ENCODE data around the gene ST3GAL4. TPM values are rescaled to one million over a fixed set of nuclear protein-coding genes. Genes with fewer than 3 reads are reported as not detected.

Gene ST3GAL4
- total and polyA plus RNA-seq, 2 of the 8 experiments (the other 6 are each of a cell fraction or from before 2014, with no cell fraction given) = 15.6 to 20.0 TPM

- Histone ChIP-seq H3K18ac (ENCODE audit: extremely low read depth, low read length) (no peak overlapping the region), H3K4me1 (replicated peaks in 1 of 4; ENCODE audit: control insufficient read depth in 3 of 4, insufficient read depth in 4 of 4, low read length in 3 of 4) (peaks cover 8 to 22% (median 14%) of the 10 kb centered on the region in 4 experiments; a peak in 6 of 7 replicates), H3K27ac (ENCODE audit: low read depth, low read length) (no peak overlapping the region), H3K14ac (ENCODE audit: insufficient read length) (no peak overlapping the region), H2AK5ac (ENCODE audit: low read depth, low read length) (peak overlapping the region; percentile 95), H4K20me1 (replicated peaks in 1 of 2; ENCODE audit: control insufficient read depth in 1 of 2, insufficient read depth in 2 of 2, low read length in 2 of 2) (peaks cover 0 to 5% of the 10 kb centered on the region in 2 experiments), H3K4ac (replicated peaks; ENCODE audit: insufficient read length, low read depth, low read length) (peak overlapping the region; percentile 49), H3K23me2 (ENCODE audit: low read depth, low read length) (0 out of 2 replicates have a peak, but pooled peaks cover 3% of the 10 kb centered on the region), H2BK20ac (ENCODE audit: low read length) (peak overlapping the region; percentile 38; the same call in 1 of the 2 replicates), H3K36me3 (ENCODE audit: control insufficient read depth in 2 of 4, insufficient read depth in 4 of 4, low read length in 3 of 4) (no peaks in the 10 kb centered on the region), H4K8ac (ENCODE audit: extremely low read depth, insufficient read depth, low read length) (no peak overlapping the region), H3K4me3 (ENCODE audit: extremely low read depth in 1 of 4, insufficient read depth in 2 of 4, low read depth in 3 of 4, low read length in 4 of 4) (no peak overlapping the region), H2AFZ (ENCODE audit: low read length) (no peak overlapping the region), H3K9me3 (ENCODE audit: insufficient read depth in 2 of 2, low read depth in 1 of 2, low read length in 1 of 2) (no peaks in the 10 kb centered on the region), H3K23ac (ENCODE audit: insufficient read length) (no peak overlapping the region), H3K79me1 (ENCODE audit: low read depth, low read length) (peaks cover 2% of the 10 kb centered on the region; the same call in 1 of the 2 replicates), H2BK5ac (ENCODE audit: low read depth, low read length) (peak overlapping the region; percentile 16), H2BK120ac (replicated peaks; ENCODE audit: low read depth, low read length) (no peak overlapping the region), H2BK12ac (ENCODE audit: low read depth, low read length) (peak overlapping the region; percentile 51; the same call in 1 of the 2 replicates), H3K27me3 (replicated peaks in 1 of 4; ENCODE audit: control insufficient read depth in 3 of 4, extremely low read depth in 1 of 4, insufficient read depth in 3 of 4, low read length in 3 of 4) (no peaks in the 10 kb centered on the region), H3K4me2 (ENCODE audit: insufficient read depth in 1 of 2, low read depth in 2 of 2, low read length in 2 of 2) (no peak overlapping the region), H4K5ac (ENCODE audit: insufficient read length, low read depth, low read length) (no peak overlapping the region), H4K91ac (replicated peaks; ENCODE audit: insufficient read length, low read length) (peak overlapping the region; percentile 56), H3K9ac (replicated peaks in 1 of 4; ENCODE audit: extremely low read depth in 1 of 4, low read depth in 3 of 4, low read length in 3 of 4) (no peak overlapping the region), H3K79me2 (ENCODE audit: control insufficient read depth in 1 of 2, insufficient read depth in 2 of 2, low read length in 2 of 2) (no peaks in the 10 kb centered on the region; a peak in 1 of 4 replicates), H3K56ac (replicated peaks; ENCODE audit: insufficient read length, low read depth, low read length) (no peak overlapping the region), H2BK15ac (ENCODE audit: low read length) (peak overlapping the region; percentile 77)
- FAIRE-seq (no peak), DNase-seq (ENCODE audit: low read depth in 1 of 2, low spot score in 2 of 2) (no peak)
- TF ChIP-seq KDM1A (IDR thresholded peaks at IDR 0.05; ENCODE audit: borderline replicate concordance, low read length) = no peak
- TF ChIP-seq RFX5 (IDR thresholded peaks at IDR 0.05; ENCODE audit: borderline replicate concordance, low read depth, low read length) = no peak
- no peak for TF ChIP-seq EZH2 (IDR thresholded peaks at IDR 0.05; ENCODE audit: low read depth, low read length, severe bottlenecking)
- TF ChIP-seq RNF2 (IDR thresholded peaks at IDR 0.05; ENCODE audit: borderline replicate concordance, low read depth, low read length, missing control alignments, poor library complexity, severe bottlenecking) = no peak
- TF ChIP-seq BCL11A (IDR thresholded peaks at IDR 0.05; ENCODE audit: low read depth in 2 of 2, low read length in 2 of 2) = no peak
- no peak for TF ChIP-seq MAFK (IDR thresholded peaks at IDR 0.05; ENCODE audit: low read depth, low read length)
- ChIA-PET POLR2A (ENCODE audit: partially characterized antibody) (interaction anchor here (1.5 kb wide), 1 partner anchor 42 kb away, joined by 3 read pairs; no protein-coding TSS in a partner anchor), CTCF (ENCODE audit: partially characterized antibody) (no interaction called here)
- 94% methylated on average over 5 of the region's 5 CpGs; no CpG with 5 or more reads in 1 of the 2 experiments for WGBS, 2 experiments (ENCODE audit: extremely low coverage in 1 of 2, insufficient coverage in 1 of 2, insufficient read length in 1 of 2, insufficient replicate concordance in 2 of 2, low coverage in 1 of 2, low lambda C conversion rate in 2 of 2, missing lambda C conversion rate in 1 of 2)
These were observed 82.2 kb downstream of the ST3GAL4 start for GRCh38 chr11:126437731-126438130.
